Lung (tissue), 12 donors: ENCODE data around the gene BPIFB6. TPM values are rescaled to one million over a fixed set of nuclear protein-coding genes. Genes with fewer than 3 reads are reported as not detected.

Experiments
- ATAC-seq: fragments of 200-7000 bp; cut with Tn5 transposase; one replicate; pipeline ENCODE4 v1.9.1; 2020; ENCODE audit warnings: moderate number of reproducible peaks; ENCODE audit not compliant: insufficient read depth, low FRiP score
- DNase-seq, 3 donors: peaks; one replicate each; pipeline ENCODE4 v3.0.0-alpha.2; 2013 to 2017
- H3K27ac ChIP-seq, 2 donors: one replicate each; pipeline ENCODE4 v1.5.1; 2013; ENCODE audit warnings: mild to moderate bottlenecking in 2 of 2, moderate library complexity in 2 of 2, control low read depth in 1 of 2, inconsistent platforms in 1 of 2, low read depth in 1 of 2, low read length in 1 of 2
- H3K27me3 ChIP-seq, 3 donors: one replicate each; pipeline ENCODE4 v1.5.1; 2013; ENCODE audit warnings: low read length in 2 of 3; ENCODE audit not compliant: control insufficient read depth in 3 of 3, insufficient read depth in 3 of 3
- H3K36me3 ChIP-seq, 4 donors: one replicate each; pipeline ENCODE4 v1.5.1; 2013; ENCODE audit warnings: low read length in 4 of 4, mild to moderate bottlenecking in 1 of 4, moderate library complexity in 1 of 4; ENCODE audit not compliant: control insufficient read depth in 4 of 4, insufficient read depth in 4 of 4
- H3K4me1 ChIP-seq, 5 donors: one replicate each; pipeline ENCODE4 v1.5.1; 2013; ENCODE audit warnings: low read length in 5 of 5, mild to moderate bottlenecking in 2 of 5, moderate library complexity in 1 of 5; ENCODE audit not compliant: control insufficient read depth in 5 of 5, insufficient read depth in 5 of 5
- H3K4me3 ChIP-seq: one replicate; pipeline ENCODE4 v1.5.1; 2013; ENCODE audit warnings: mild to moderate bottlenecking, control low read depth, moderate library complexity
- H3K9ac ChIP-seq, 2 donors: one replicate each; pipeline ENCODE4 v1.5.1; 2013; ENCODE audit warnings: low read length in 2 of 2, control low read depth in 1 of 2; ENCODE audit not compliant: insufficient read depth in 1 of 2
- H3K9me3 ChIP-seq, 4 donors: one replicate each; pipeline ENCODE4 v1.5.1; 2013; ENCODE audit warnings: low read length in 3 of 4, mild to moderate bottlenecking in 1 of 4, moderate library complexity in 1 of 4; ENCODE audit not compliant: control insufficient read depth in 4 of 4, insufficient read depth in 3 of 4
- WGBS, 2 donors: extraction: QIAGEN DNeasy Blood & Tissue Kit; methylation state at CpG; one replicate each; pipeline ENCODE4 v1.1.7; 2013; 5-methylcytosine and 5-hydroxymethylcytosine counted together
- polyA plus RNA-seq, 2 donors: library from polyadenylated mRNA; stranded (reverse); fragments of 200-250 nt; gene quantifications; one replicate each; pipeline ENCODE4 v1.2.1, GENCODE V29; 2013
- total RNA-seq, 2 donors: library from RNA; depleted of rRNA in 1 of 2; stranded (reverse); fragments of >200 nt in 1 of 2; gene quantifications; one replicate each; pipeline ENCODE4 v1.2.1, GENCODE V29; 2014 to 2021
- TF ChIP-seq, protein P1 (sequence below): IDR thresholded peaks from 2 replicates; pipeline ENCODE4 v1.5.1; 2012; ENCODE audit warnings: mild to moderate bottlenecking; ENCODE audit errors: control extremely low read depth, extremely low read depth
- donor health status: control.
- donor health status: control.
- donor health status: Bipolar disorder and iron deficiency.
- donor health status: healthy.
- donor health status: DM: yes; HTN: yes; CAD: no.

Gene BPIFB6
- total and polyA plus RNA-seq, 4 donors: not detected

DNA sequence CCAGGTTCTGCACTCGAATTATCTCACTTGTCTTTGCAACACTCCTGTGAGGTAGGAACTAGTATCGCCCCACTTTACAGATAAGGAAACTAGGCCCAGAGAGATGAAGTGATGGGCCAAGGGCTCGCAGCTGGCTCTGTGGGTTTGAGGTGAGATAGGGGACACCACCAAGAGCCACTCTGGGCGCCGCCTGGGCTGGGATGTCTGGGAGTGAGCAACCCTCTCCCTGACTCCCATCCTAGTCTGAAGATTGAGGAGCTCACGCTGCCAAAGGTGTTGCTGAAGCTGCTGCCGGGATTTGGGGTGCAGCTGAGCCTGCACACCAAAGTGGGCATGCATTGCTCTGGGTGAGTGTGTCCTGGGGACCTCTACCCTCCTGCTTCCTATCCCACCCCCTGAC, 27.7 kb downstream of the BPIFB6 start:
- Histone ChIP-seq H3K4me1 (peaks cover 0 to 4% (median 0%) of the 10 kb centered on the region in 5 donors), H3K36me3 (no peaks in the 10 kb centered on the region), H3K9ac (no peak overlapping the region), H3K27me3 (peaks cover 0 to 3% (median 0%) of the 10 kb centered on the region in 3 donors), H3K4me3 (no peak overlapping the region), H3K27ac (no peak overlapping the region), H3K9me3 (peaks cover 0 to 2% (median 0%) of the 10 kb centered on the region in 4 donors)
- 80 to 88% methylated on average over 7 of the region's 7 CpGs for WGBS, 2 donors
- ATAC-seq: no peak
- TF ChIP-seq, protein P1, sequence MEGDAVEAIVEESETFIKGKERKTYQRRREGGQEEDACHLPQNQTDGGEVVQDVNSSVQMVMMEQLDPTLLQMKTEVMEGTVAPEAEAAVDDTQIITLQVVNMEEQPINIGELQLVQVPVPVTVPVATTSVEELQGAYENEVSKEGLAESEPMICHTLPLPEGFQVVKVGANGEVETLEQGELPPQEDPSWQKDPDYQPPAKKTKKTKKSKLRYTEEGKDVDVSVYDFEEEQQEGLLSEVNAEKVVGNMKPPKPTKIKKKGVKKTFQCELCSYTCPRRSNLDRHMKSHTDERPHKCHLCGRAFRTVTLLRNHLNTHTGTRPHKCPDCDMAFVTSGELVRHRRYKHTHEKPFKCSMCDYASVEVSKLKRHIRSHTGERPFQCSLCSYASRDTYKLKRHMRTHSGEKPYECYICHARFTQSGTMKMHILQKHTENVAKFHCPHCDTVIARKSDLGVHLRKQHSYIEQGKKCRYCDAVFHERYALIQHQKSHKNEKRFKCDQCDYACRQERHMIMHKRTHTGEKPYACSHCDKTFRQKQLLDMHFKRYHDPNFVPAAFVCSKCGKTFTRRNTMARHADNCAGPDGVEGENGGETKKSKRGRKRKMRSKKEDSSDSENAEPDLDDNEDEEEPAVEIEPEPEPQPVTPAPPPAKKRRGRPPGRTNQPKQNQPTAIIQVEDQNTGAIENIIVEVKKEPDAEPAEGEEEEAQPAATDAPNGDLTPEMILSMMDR: no peak
- DNase-seq: no peak

DNA sequence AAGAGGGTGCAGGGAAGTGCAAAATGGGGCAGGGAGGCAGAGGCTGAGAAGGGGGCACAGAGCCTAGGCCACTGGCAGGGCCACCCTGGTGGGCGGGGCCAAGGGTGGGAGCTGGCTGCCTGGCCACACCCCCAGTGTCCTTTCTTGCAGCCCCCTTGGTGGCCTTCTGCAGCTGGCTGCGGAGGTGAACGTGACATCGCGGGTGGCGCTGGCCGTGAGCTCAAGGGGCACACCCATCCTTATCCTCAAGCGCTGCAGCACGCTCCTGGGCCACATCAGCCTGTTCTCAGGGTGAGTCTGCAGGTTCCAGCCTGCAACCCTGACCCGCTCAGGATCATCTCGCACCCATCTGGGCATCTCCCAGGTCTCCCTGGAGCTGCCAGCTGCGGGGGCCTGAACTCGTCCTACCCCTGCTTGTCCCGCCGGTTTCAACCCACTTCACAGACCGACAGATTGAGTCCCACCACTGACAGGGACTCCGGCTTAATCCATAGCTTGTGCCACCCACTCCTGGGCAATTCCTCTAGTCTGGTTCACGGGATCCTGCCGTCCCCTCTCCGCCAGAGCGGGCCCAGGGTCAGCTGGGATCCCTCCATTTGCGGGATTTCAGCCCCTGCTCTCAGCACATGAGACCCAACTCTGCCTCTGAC, 28.4 kb downstream of the BPIFB6 start:
- no peak overlapping the region for H3K9ac ChIP-seq
- DNase-seq: no peak
- H3K9me3 ChIP-seq: peaks cover 0 to 2% (median 0%) of the 10 kb centered on the region in 4 donors
- H3K36me3 ChIP-seq: no peaks in the 10 kb centered on the region
- TF ChIP-seq, protein P1: no peak
- ATAC-seq: no peak
- H3K4me3 ChIP-seq: no peak overlapping the region
- peaks cover 0 to 4% (median 0%) of the 10 kb centered on the region in 5 donors for H3K4me1 ChIP-seq
- 89 to 94% methylated on average over 22 of the region's 22 CpGs for WGBS, 2 donors
- H3K27me3 ChIP-seq: peaks cover 0 to 3% (median 0%) of the 10 kb centered on the region in 3 donors
- H3K27ac ChIP-seq: no peak overlapping the region

DNA sequence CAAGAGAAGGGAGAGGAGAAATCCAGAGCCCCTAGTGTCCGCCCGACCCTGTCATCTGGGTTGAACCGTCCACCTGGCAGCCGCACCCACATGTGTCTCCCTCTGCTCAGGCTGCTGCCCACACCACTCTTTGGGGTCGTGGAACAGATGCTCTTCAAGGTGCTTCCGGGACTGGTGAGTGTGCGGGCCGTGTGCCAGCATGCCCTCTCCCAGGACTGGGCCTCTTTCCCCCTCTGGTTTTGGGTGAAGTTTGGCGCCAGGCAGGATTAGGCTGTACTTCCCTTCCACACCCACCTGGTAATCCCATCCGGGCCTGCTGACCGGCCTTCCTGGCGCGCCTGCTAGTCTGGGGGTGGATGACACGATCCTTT, 30.2 kb downstream of the BPIFB6 start:
- no peaks in the 10 kb centered on the region for H3K36me3 ChIP-seq
- whole genome bisulfite sequencing, 2 donors: 81 to 82% methylated on average over 14 of the region's 14 CpGs
- ATAC-seq (no peak), DNase-seq (no peak)
- no peak overlapping the region for H3K4me3 ChIP-seq
- H3K27ac ChIP-seq: no peak overlapping the region
- no peak overlapping the region for H3K9ac ChIP-seq
- peaks cover 0 to 1% (median 0%) of the 10 kb centered on the region in 3 donors for H3K27me3 ChIP-seq
- H3K4me1 ChIP-seq: peaks cover 0 to 4% (median 0%) of the 10 kb centered on the region in 5 donors
- TF ChIP-seq, protein P1: no peak
- H3K9me3 ChIP-seq: peaks cover 0 to 2% (median 0%) of the 10 kb centered on the region in 4 donors
